Type B pancreatic cell (in vitro differentiated cells): ENCODE results near the gene C9orf72. TPM values are rescaled to one million over a fixed set of nuclear protein-coding genes. Genes with fewer than 3 reads are reported as not detected.

Experiments
- DNase-seq: peaks from one replicate; pipeline ENCODE4 v3.0.0; 2021; ENCODE audit warnings: mixed read lengths; ENCODE audit not compliant: unreplicated experiment; ENCODE audit errors: extremely low spot score
- H3K27ac Mint-ChIP-seq: 2 replicates; pipeline ENCODE4 v1.8.0; 2021; ENCODE audit warnings: mild to moderate bottlenecking, mixed read lengths
- H3K27me3 Mint-ChIP-seq: 2 replicates; pipeline ENCODE4 v1.8.0; 2021; ENCODE audit warnings: mixed read lengths
- H3K36me3 Mint-ChIP-seq: 2 replicates; pipeline ENCODE4 v1.8.0; 2021; ENCODE audit warnings: mixed read lengths
- H3K4me1 Mint-ChIP-seq: one replicate; pipeline ENCODE4 v1.8.0; 2021; ENCODE audit warnings: mixed read lengths; ENCODE audit not compliant: unreplicated experiment
- H3K4me3 Mint-ChIP-seq: 2 replicates; pipeline ENCODE4 v1.8.0; 2021; ENCODE audit warnings: mild to moderate bottlenecking, mixed read lengths
- H3K9me3 Mint-ChIP-seq: 2 replicates; pipeline ENCODE4 v1.8.0; 2021; ENCODE audit warnings: mixed read lengths
- CTCF ChIP-seq: fragments of 200-600 bp; sonication (generic); conservative IDR thresholded peaks from 2 replicates; pipeline ENCODE4 v1.5.0; 2021; ENCODE audit warnings: antibody characterized with exemption, mild to moderate bottlenecking
- total RNA-seq: library from RNA; stranded (reverse); gene quantifications from 2 replicates; pipeline ENCODE4 v1.2.1, GENCODE V29; 2021; ENCODE audit warnings: low replicate concordance

Gene C9orf72
- total RNA-seq, 1 donor from 2014 or later, result 18.7 TPM

- H3K4me1 Mint-ChIP-seq, result peaks cover 41% of the 10 kb centered on the region
- DNase-seq, result no peak
- TF ChIP-seq CTCF, result no peak
- H3K36me3 Mint-ChIP-seq, result peaks cover 18% of the 10 kb centered on the region
- H3K27ac Mint-ChIP-seq, result no peak overlapping the region
- H3K27me3 Mint-ChIP-seq, result no peaks in the 10 kb centered on the region
- no peak overlapping the region for H3K4me3 Mint-ChIP-seq
- H3K9me3 Mint-ChIP-seq, result no peaks in the 10 kb centered on the region
Measured at GRCh38 chr9:27539479-27540441, 33.5 kb downstream of the C9orf72 start.

GRCh38 chr9:27538647-27539046, 34.6 kb downstream of the C9orf72 start:
- no peak for DNase-seq
- H3K27me3 Mint-ChIP-seq, result no peaks in the 10 kb centered on the region
- TF ChIP-seq CTCF, result no peak
- peak overlapping the region; percentile 3 for H3K27ac Mint-ChIP-seq
- peaks cover 53% of the 10 kb centered on the region for H3K4me1 Mint-ChIP-seq
- peaks cover 11% of the 10 kb centered on the region for H3K36me3 Mint-ChIP-seq
- no peaks in the 10 kb centered on the region for H3K9me3 Mint-ChIP-seq
- no peak overlapping the region for H3K4me3 Mint-ChIP-seq

- Mint-ChIP-seq H3K4me1 (peaks cover 55% of the 10 kb centered on the region), H3K9me3 (no peaks in the 10 kb centered on the region), H3K27me3 (no peaks in the 10 kb centered on the region), H3K4me3 (no peak overlapping the region), H3K36me3 (peaks cover 5% of the 10 kb centered on the region), H3K27ac (no peak overlapping the region)
- TF ChIP-seq CTCF, result no peak
- no peak for DNase-seq
Measured at GRCh38 chr9:27537756-27538155, 35.5 kb downstream of the C9orf72 start.

GRCh38 chr9:27537027-27537435, 36.2 kb downstream of the C9orf72 start:
- Mint-ChIP-seq H3K9me3 (no peaks in the 10 kb centered on the region), H3K27me3 (no peaks in the 10 kb centered on the region), H3K27ac (no peak overlapping the region), H3K4me1 (peaks cover 47% of the 10 kb centered on the region), H3K36me3 (no peaks in the 10 kb centered on the region), H3K4me3 (no peak overlapping the region)
- DNase-seq, result no peak
- TF ChIP-seq CTCF, result no peak

GRCh38 chr9:27536168-27536567, 37.1 kb downstream of the C9orf72 start:
- Mint-ChIP-seq H3K36me3 (no peaks in the 10 kb centered on the region), H3K4me1 (peaks cover 48% of the 10 kb centered on the region), H3K27ac (no peak overlapping the region), H3K9me3 (no peaks in the 10 kb centered on the region), H3K27me3 (no peaks in the 10 kb centered on the region), H3K4me3 (no peak overlapping the region)
- TF ChIP-seq CTCF, result no peak
- DNase-seq, result no peak
